Keratinocyte (primary cell): ENCODE measurements around the gene ZBTB4. TPM values are rescaled to one million over a fixed set of nuclear protein-coding genes. Genes with fewer than 3 reads are reported as not detected.
A peak's percentile ranks its signal among the peaks of the same experiment; 100 is the strongest.

Experiments
- DNase-seq: peaks from one replicate; pipeline ENCODE4 v3.0.0-alpha.2; 2011; ENCODE audit warnings: low read depth, missing footprints, low spot score
- FAIRE-seq: peaks from 2 replicates; lab custom pipeline; 2011; peaks lifted over from hg19 to GRCh38; lab: Jason Lieb, UNC
- H2AFZ ChIP-seq: 2 replicates; pipeline ENCODE4 v1.6.0; 2012; ENCODE audit warnings: low read length, control low read depth, inconsistent platforms; ENCODE audit not compliant: control insufficient read depth
- H3K27ac ChIP-seq: 2 replicates; pipeline ENCODE4 v1.5.1; 2011; ENCODE audit warnings: low read length; ENCODE audit not compliant: control insufficient read depth, insufficient read depth
- H3K27me3 ChIP-seq: 3 replicates; pipeline ENCODE4 v1.6.0; 2011; ENCODE audit warnings: low read length; ENCODE audit not compliant: control insufficient read depth, insufficient read depth; ENCODE audit errors: extremely low read depth
- H3K36me3 ChIP-seq, 2 experiments: 2 replicates in 1 of 2; 3 replicates in 1 of 2; pipeline ENCODE4 v1.5.1; 2011; ENCODE audit warnings: low read length in 2 of 2, mild to moderate bottlenecking in 1 of 2; ENCODE audit not compliant: control insufficient read depth in 2 of 2, insufficient read depth in 2 of 2; ENCODE audit errors: extremely low read depth in 1 of 2
- H3K4me1 ChIP-seq: 3 replicates; pipeline ENCODE4 v1.5.1; 2011; ENCODE audit warnings: low read length; ENCODE audit not compliant: control insufficient read depth, insufficient read depth; ENCODE audit errors: extremely low read depth
- H3K4me2 ChIP-seq: 3 replicates; pipeline ENCODE4 v1.6.0; 2011; ENCODE audit warnings: low read depth, low read length; ENCODE audit not compliant: control insufficient read depth, insufficient read depth; ENCODE audit errors: extremely low read depth
- H3K4me3 ChIP-seq, 3 experiments: fragments of 200-600 bp in 1 of 3; sonication (generic) in 1 of 3; 2 replicates in 2 of 3; 3 replicates in 1 of 3; pipeline ENCODE4 v1.5.1; 2011 to 2016; ENCODE audit warnings: low read length in 3 of 3, mild to moderate bottlenecking in 3 of 3, control low read depth in 2 of 3, inconsistent platforms in 1 of 3, low read depth in 1 of 3, mixed read lengths in 1 of 3, mixed run types in 1 of 3, moderate library complexity in 1 of 3; ENCODE audit not compliant: control insufficient read depth in 2 of 3, insufficient read depth in 2 of 3; ENCODE audit errors: extremely low read depth in 1 of 3
- H3K79me2 ChIP-seq: 2 replicates; pipeline ENCODE4 v1.6.0; 2012; ENCODE audit warnings: low read length; ENCODE audit not compliant: control insufficient read depth, insufficient read depth
- H3K9ac ChIP-seq: 3 replicates; pipeline ENCODE4 v1.6.0; 2011; ENCODE audit warnings: low read length; ENCODE audit not compliant: control insufficient read depth, insufficient read depth; ENCODE audit errors: extremely low read depth
- H3K9me1 ChIP-seq: 3 replicates; pipeline ENCODE4 v1.6.0; 2011; ENCODE audit warnings: low read length; ENCODE audit not compliant: control insufficient read depth, insufficient read depth; ENCODE audit errors: extremely low read depth
- H3K9me3 ChIP-seq: 2 replicates; pipeline ENCODE4 v1.5.1; 2012; ENCODE audit warnings: low read depth, low read length; ENCODE audit not compliant: control insufficient read depth
- H4K20me1 ChIP-seq: 3 replicates; pipeline ENCODE4 v1.6.0; 2011; ENCODE audit warnings: low read length; ENCODE audit not compliant: control insufficient read depth, insufficient read depth; ENCODE audit errors: extremely low read depth
- EZH2 ChIP-seq: IDR thresholded peaks from one replicate; pipeline ENCODE4 v1.6.1; 2012; ENCODE audit warnings: inconsistent platforms, mild to moderate bottlenecking, low read length, moderate library complexity
- dilution Hi-C: fragments of 300-500 bp; cut with MboI; formaldehyde crosslinking; loops from one replicate; pipeline ENCODE4 v1.7.0; 2020; ENCODE audit warnings: low sequenced_read_pairs; ENCODE audit not compliant: extremely low pct_ligation_motif_present
- polyA plus RNA-seq, 5 experiments: library from polyadenylated mRNA; depleted of rRNA in 3 of 5; stranded (reverse) in 3 of 5; stranded (forward) in 1 of 5; unstranded in 1 of 5; fragments of >200 nt; gene quantifications; 1 replicate in 1 of 5; 2 replicates in 3 of 5; 3 replicates in 1 of 5; pipeline versions ENCODE4 v1.2.1 to v1.2.3, GENCODE V29; 2011 to 2012; ENCODE audit warnings: missing spikeins in 2 of 5, low read depth in 1 of 5, low replicate concordance in 1 of 5
- TF ChIP-seq, protein P1 (sequence below), 3 experiments: IDR thresholded peaks in 1 of 3; conservative IDR thresholded peaks in 1 of 3; optimal IDR thresholded peaks in 1 of 3; 2 replicates in 2 of 3; 3 replicates in 1 of 3; pipeline versions ENCODE3 to v1.5.1; 2011; ENCODE audit warnings: low read length in 3 of 3, mild to moderate bottlenecking in 3 of 3, moderate library complexity in 2 of 3, control low read depth in 1 of 3, inconsistent platforms in 1 of 3; ENCODE audit not compliant: insufficient read depth in 2 of 3; ENCODE audit errors: extremely low read depth in 1 of 3

ZBTB4 gene
- polyA plus RNA-seq, 1 donor (not counting 4 experiments of a cell fraction or from before 2014, with no cell fraction given), result 20.9 TPM

GRCh38 chr17:7441266-7441665 is 38.2 kb downstream of the ZBTB4 start:
- no peak overlapping the region for H3K4me3 ChIP-seq
- no peak overlapping the region for H3K4me2 ChIP-seq
- H3K9me1 ChIP-seq, result peaks cover 5% of the 10 kb centered on the region

GRCh38 chr17:7440834-7441195 is 38.6 kb downstream of the ZBTB4 start:
- Histone ChIP-seq H3K9me1 (peaks cover 5% of the 10 kb centered on the region), H3K36me3 (peaks cover 0 to 4% of the 10 kb centered on the region in 2 experiments), H3K9ac (peak overlapping the region; percentile 77), H3K27ac (no peak overlapping the region), H4K20me1 (no peaks in the 10 kb centered on the region), H3K4me3 (peak overlapping the region; percentile 59 to 81 (median 77)), H2AFZ (no peak overlapping the region), H3K79me2 (peaks cover 17% of the 10 kb centered on the region), H3K4me2 (peak overlapping the region; percentile 99), H3K9me3 (no peaks in the 10 kb centered on the region), H3K27me3 (no peaks in the 10 kb centered on the region), H3K4me1 (peaks cover 64% of the 10 kb centered on the region)
- dilution Hi-C loops, result no loop called here
- TF ChIP-seq, protein P1, sequence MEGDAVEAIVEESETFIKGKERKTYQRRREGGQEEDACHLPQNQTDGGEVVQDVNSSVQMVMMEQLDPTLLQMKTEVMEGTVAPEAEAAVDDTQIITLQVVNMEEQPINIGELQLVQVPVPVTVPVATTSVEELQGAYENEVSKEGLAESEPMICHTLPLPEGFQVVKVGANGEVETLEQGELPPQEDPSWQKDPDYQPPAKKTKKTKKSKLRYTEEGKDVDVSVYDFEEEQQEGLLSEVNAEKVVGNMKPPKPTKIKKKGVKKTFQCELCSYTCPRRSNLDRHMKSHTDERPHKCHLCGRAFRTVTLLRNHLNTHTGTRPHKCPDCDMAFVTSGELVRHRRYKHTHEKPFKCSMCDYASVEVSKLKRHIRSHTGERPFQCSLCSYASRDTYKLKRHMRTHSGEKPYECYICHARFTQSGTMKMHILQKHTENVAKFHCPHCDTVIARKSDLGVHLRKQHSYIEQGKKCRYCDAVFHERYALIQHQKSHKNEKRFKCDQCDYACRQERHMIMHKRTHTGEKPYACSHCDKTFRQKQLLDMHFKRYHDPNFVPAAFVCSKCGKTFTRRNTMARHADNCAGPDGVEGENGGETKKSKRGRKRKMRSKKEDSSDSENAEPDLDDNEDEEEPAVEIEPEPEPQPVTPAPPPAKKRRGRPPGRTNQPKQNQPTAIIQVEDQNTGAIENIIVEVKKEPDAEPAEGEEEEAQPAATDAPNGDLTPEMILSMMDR (optimal IDR thresholded peaks at IDR 0.05 in 1 of 3, IDR thresholded peaks at IDR 0.05 in 1 of 3, conservative IDR thresholded peaks at IDR 0.05 in 1 of 3; ENCODE audit: extremely low read depth in 1 of 3, insufficient read depth in 2 of 3, low read length in 3 of 3), result no peak
- no peak for TF ChIP-seq EZH2
- DNase-seq (no peak), FAIRE-seq (peak; percentile 5)

More at GRCh38 chr17:7441266-7441665, 38.2 kb downstream of the ZBTB4 start:
- Histone ChIP-seq H3K27me3 (no peaks in the 10 kb centered on the region), H3K79me2 (peaks cover 15% of the 10 kb centered on the region), H3K27ac (no peak overlapping the region), H3K4me1 (peaks cover 66% of the 10 kb centered on the region), H4K20me1 (no peaks in the 10 kb centered on the region), H3K9me3 (no peaks in the 10 kb centered on the region), H2AFZ (no peak overlapping the region), H3K36me3 (peaks cover 0 to 4% of the 10 kb centered on the region in 2 experiments), H3K9ac (no peak overlapping the region)
- TF ChIP-seq, protein P1 (optimal IDR thresholded peaks at IDR 0.05 in 1 of 3, IDR thresholded peaks at IDR 0.05 in 1 of 3, conservative IDR thresholded peaks at IDR 0.05 in 1 of 3; ENCODE audit: extremely low read depth in 1 of 3, insufficient read depth in 2 of 3, low read length in 3 of 3), result no peak
- no peak for TF ChIP-seq EZH2
- dilution Hi-C loops, result no loop called here
- DNase-seq (no peak), FAIRE-seq (no peak)
